Measurements from ENCODE around the gene ATF7. TPM values are rescaled to one million over a fixed set of nuclear protein-coding genes. Genes with fewer than 3 reads are reported as not detected.

ATF7 gene
- total and polyA plus RNA-seq, 2 of the 13 experiments (the other 11 are each of a cell fraction or from before 2014, with no cell fraction given), result 9.6 to 16.2 TPM

- TF ChIP-seq ARID5B (CRISPR knock-in tag; IDR thresholded peaks at IDR 0.05) (no peak), AGO1 (IDR thresholded peaks at IDR 0.05; ENCODE audit: low read depth, low read length, poor library complexity, severe bottlenecking) (no peak), YY1 (IDR thresholded peaks at IDR 0.05; ENCODE audit: insufficient read depth, insufficient replicate concordance, low read depth, low read length) (no peak), GATA4 (IDR thresholded peaks at IDR 0.05; ENCODE audit: borderline replicate concordance, low read depth) (0 out of 2 replicates have a peak, but pooled peaks have one; percentile 29), SMAD9 (CRISPR knock-in tag; IDR thresholded peaks at IDR 0.05) (no peak), ATF6 (CRISPR knock-in tag; conservative IDR thresholded peaks at IDR 0.05) (no peak), CENPBD1 (CRISPR knock-in tag; IDR thresholded peaks at IDR 0.05; ENCODE audit: borderline replicate concordance, low read depth) (no peak), ZNF776 (CRISPR knock-in tag; IDR thresholded peaks at IDR 0.05) (no peak), ZNF598 (CRISPR knock-in tag; IDR thresholded peaks at IDR 0.05; ENCODE audit: borderline replicate concordance) (no peak), E2F2 (CRISPR knock-in tag; IDR thresholded peaks at IDR 0.05; ENCODE audit: borderline replicate concordance) (no peak), ZNF367 (CRISPR knock-in tag; IDR thresholded peaks at IDR 0.05; ENCODE audit: borderline replicate concordance) (no peak), ZNF12 (CRISPR knock-in tag; IDR thresholded peaks at IDR 0.05) (no peak), STAT5B (CRISPR knock-in tag; IDR thresholded peaks at IDR 0.05) (no peak), CREB3 (CRISPR knock-in tag; IDR thresholded peaks at IDR 0.05) (no peak), TMF1 (CRISPR knock-in tag; IDR thresholded peaks at IDR 0.05; ENCODE audit: low read depth) (0 out of 2 replicates have a peak, but pooled peaks have one; percentile 46), ZEB1 (IDR thresholded peaks at IDR 0.05; ENCODE audit: insufficient replicate concordance, low read depth) (peak; percentile 65), THAP7 (CRISPR knock-in tag; IDR thresholded peaks at IDR 0.05) (no peak), SOX6 (IDR thresholded peaks at IDR 0.05) (no peak), SOX6 (CRISPR knock-in tag; IDR thresholded peaks at IDR 0.05) (peak; percentile 45), SALL2 (CRISPR knock-in tag; IDR thresholded peaks at IDR 0.05) (no peak), ZNF24 (IDR thresholded peaks at IDR 0.05) (no peak)
Observed at GRCh38 chr12:53500142-53500775, 125.9 kb downstream of the ATF7 start (continued).

Measured in HepG2 (cell line).